Measurements from ENCODE around the gene CTNNBL1.

Gene CTNNBL1

GRCh38 chr20:37737826-37738420 lies 44.1 kb downstream of the CTNNBL1 start:
- DNase-seq (ENCODE audit: low read depth in 1 of 2, low spot score in 1 of 2): no peak

DNA sequence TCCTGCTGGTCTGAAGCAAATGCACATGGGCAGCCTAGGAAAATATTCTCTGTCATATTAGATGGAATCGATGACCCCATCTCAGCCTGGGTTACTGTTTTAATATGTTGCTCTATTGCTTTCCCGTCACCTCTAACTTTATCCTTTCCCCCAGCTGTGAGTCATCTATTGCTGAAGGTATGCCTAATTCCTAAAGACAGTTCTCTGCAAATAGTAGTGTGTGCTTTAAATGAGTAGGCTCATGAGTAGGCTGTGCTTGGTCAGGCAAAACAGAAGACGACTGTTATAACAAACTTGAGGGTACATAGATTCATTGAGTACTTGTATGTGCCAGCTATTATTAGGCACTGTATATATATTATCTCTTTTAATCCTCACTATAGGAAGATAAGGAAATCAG lies 47.2 kb downstream of the CTNNBL1 start:
- DNase-seq (ENCODE audit: low read depth in 1 of 2, low spot score in 1 of 2): no peak

DNA sequence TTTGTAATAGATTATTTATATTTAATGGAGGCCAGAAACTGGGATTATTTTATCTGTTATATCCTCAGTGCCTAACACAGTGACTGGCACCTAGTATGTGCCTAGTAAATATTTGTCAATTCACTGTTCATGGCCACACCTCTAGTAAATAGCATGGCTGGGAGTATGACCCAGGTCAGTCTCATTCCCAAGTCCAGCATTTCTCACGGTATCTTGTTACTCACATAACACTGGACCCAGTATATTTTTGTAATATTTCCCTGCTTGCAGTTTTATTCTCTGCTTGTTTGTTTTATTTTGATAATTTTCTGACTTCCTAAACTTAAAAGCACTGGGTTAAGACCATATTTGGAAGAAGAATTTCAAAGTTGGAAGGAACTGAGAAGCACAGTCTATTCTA lies 47.7 kb downstream of the CTNNBL1 start:
- DNase-seq (ENCODE audit: low read depth in 1 of 2, low spot score in 1 of 2): no peak

DNA sequence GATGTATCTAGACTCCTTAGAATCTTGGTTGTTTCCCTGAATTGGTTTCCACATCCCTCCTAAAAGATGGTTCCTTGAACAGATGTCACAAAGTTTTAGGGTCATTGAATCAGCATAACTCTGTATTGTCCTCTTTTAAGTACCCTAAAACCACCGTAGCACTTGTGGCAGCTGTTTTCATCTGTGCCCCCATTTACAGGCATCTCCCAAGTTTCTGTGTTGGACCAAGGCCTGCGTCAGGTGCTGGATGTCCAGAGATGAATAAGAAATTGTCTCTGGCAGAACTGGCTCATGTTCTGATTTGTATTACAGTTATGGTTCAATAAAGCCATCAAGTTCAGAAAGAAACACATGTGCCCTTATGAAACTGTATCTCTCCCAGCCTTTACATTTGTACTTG lies 48.3 kb downstream of the CTNNBL1 start:
- no peak for DNase-seq (ENCODE audit: low read depth in 1 of 2, low spot score in 1 of 2)

GRCh38 chr20:37744347-37744746 lies 50.5 kb downstream of the CTNNBL1 start:
- no peak for DNase-seq (ENCODE audit: low read depth in 1 of 2, low spot score in 1 of 2)

DNA sequence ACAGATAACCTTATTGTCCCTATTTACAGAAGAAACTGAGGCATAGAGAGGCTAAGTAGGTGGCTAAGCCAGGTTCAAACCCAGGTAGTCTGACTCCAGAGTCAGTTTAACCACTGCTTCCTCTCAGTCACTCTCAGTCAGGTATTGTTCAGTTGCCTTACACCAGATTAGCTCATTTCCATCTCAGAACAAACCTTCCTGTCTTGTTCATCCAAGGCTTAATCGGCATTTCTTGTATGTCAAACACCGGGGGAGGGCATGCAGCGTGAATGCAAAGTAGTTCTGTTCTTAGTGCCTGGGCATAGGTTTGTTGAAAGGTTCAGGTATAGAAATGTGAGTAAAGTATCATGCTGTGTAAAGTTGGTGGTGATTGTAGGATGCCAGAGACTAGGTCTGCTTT lies 51.7 kb downstream of the CTNNBL1 start:
- no peak for DNase-seq (ENCODE audit: low read depth in 1 of 2, low spot score in 1 of 2)

- DNase-seq (ENCODE audit: low read depth in 1 of 2, low spot score in 1 of 2): no peak
Observed at GRCh38 chr20:37748015-37748414, 54.2 kb downstream of the CTNNBL1 start.

GRCh38 chr20:37749218-37749617 lies 55.4 kb downstream of the CTNNBL1 start:
- no peak for DNase-seq (ENCODE audit: low read depth in 1 of 2, low spot score in 1 of 2)

- DNase-seq (ENCODE audit: low read depth in 1 of 2, low spot score in 1 of 2): no peak
Observed at GRCh38 chr20:37749620-37750403, 56.0 kb downstream of the CTNNBL1 start.

GRCh38 chr20:37755665-37756064 lies 61.8 kb downstream of the CTNNBL1 start:
- no peak for DNase-seq (ENCODE audit: low read depth in 1 of 2, low spot score in 1 of 2)

GRCh38 chr20:37756234-37756633 lies 62.4 kb downstream of the CTNNBL1 start:
- DNase-seq (ENCODE audit: low read depth in 1 of 2, low spot score in 1 of 2): no peak

- DNase-seq (ENCODE audit: low read depth in 1 of 2, low spot score in 1 of 2): no peak
Observed at GRCh38 chr20:37757550-37757949, 63.7 kb downstream of the CTNNBL1 start.

GRCh38 chr20:37758332-37758731 lies 64.5 kb downstream of the CTNNBL1 start:
- DNase-seq (ENCODE audit: low read depth in 1 of 2, low spot score in 1 of 2): no peak

DNA sequence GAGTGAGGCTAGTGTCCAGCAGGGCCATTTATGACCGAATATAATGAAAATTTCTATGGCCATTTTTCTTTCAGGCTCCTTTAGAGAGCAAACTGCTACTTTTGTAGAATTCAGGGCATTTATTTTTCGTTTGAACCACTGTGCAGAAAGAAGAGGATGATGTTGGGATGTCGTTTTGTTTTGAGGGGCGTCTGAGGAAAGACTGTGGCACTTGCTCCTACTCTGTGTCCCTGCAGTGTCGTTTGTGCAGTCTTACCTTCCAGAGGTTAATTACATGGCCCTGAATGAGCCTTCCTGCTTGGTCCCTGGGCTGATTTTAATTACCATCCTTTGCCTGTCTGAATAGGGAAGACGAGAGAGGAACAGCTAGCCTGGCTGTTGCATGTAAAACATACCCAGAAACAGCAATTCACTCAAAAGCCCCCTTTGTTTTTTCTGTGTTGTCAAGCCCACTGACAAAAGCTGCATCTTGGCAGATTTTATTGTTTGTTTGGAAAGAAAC lies 65.3 kb downstream of the CTNNBL1 start:
- DNase-seq (ENCODE audit: low read depth in 1 of 2, low spot score in 1 of 2): no peak

- DNase-seq (ENCODE audit: low read depth in 1 of 2, low spot score in 1 of 2): no peak
Observed at GRCh38 chr20:37759761-37760209, 66.0 kb downstream of the CTNNBL1 start.

DNA sequence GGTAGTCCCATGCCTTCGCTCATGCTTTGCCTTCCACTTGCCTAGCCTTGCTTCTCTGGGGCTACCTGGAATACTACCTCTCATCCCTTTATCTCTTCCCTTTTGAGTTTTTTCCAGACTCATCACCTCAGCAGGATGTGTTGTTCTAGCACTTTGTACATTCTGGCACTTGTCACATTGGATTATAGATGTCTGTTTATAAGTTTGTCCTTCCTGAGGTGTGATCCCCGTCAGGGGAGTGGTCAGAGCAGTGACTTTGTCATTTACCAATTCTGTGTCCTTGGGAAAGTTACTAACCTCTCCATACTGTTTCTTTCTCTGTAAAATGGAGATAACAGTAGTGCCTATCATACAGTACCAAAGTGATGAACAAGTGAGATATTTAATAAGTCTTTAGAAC lies 66.5 kb downstream of the CTNNBL1 start:
- no peak for DNase-seq (ENCODE audit: low read depth in 1 of 2, low spot score in 1 of 2)

DNA sequence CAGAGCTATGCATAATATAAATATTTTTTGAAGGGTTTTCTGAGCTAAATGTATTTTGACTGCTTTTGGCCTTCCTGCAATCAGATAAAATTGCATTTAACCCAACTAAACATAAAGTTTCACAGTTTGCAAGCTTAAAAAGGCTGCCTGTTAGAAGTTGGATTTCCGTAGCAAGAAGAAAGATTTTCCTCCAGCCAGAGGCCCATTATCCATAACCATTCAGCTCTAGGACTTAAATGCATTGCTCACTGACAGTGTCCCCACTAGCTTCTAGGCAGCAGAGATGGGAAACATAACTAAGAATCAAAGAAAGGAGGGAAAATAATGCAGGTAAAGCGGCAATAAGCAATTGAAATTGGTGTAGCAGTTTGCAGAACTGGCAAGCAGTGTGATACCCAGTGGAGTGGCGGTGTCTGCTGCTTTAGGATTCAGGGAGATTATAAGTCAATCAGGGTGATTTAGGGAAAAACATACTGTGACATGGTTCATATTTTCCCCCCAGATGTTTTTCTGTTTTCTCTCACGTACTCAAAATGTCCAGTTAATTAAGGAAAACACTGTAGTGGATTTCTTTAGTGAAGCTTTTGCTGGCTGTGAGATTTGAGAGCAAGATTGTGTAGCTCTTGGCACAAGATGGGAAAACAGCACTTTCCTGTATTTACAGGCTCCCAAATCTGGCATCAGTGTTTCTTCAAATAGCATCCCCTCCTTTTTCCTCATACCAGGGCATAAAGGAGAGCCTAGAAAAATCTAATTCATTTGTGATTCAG lies 69.1 kb downstream of the CTNNBL1 start:
- no peak for DNase-seq (ENCODE audit: low read depth in 1 of 2, low spot score in 1 of 2)

GRCh38 chr20:37764333-37764935 lies 70.6 kb downstream of the CTNNBL1 start:
- DNase-seq (ENCODE audit: low read depth in 1 of 2, low spot score in 1 of 2): no peak

- DNase-seq (ENCODE audit: low read depth in 1 of 2, low spot score in 1 of 2): no peak
Observed at GRCh38 chr20:37770908-37771307, 77.1 kb downstream of the CTNNBL1 start.

GRCh38 chr20:37773291-37773826 lies 79.5 kb downstream of the CTNNBL1 start:
- DNase-seq (ENCODE audit: low read depth in 1 of 2, low spot score in 1 of 2): no peak

GRCh38 chr20:37774156-37774555 lies 80.3 kb downstream of the CTNNBL1 start:
- no peak for DNase-seq (ENCODE audit: low read depth in 1 of 2, low spot score in 1 of 2)

Measured in stimulated activated CD4-positive, alpha-beta T cell treated with anti-CD3 and anti-CD28 coated beads, Interleukin-15, amount 100 ng/mL, for 1 hour (primary cell).